Duodenal mucosa (tissue), 2 donors: ENCODE measurements around the gene HSPA9.

Experiments used
- H3K27ac ChIP-seq: one replicate; pipeline ENCODE4 v1.7.0; 2013; ENCODE audit warnings: low read depth, low read length
- H3K27me3 ChIP-seq, 2 donors: one replicate each; pipeline ENCODE4 v1.7.0; 2013; ENCODE audit warnings: low read length in 2 of 2, control low read depth in 1 of 2; ENCODE audit not compliant: insufficient read depth in 2 of 2, control insufficient read depth in 1 of 2
- H3K36me3 ChIP-seq, 2 donors: one replicate each; pipeline ENCODE4 v1.7.0; 2013; ENCODE audit warnings: low read length in 2 of 2, control low read depth in 1 of 2; ENCODE audit not compliant: insufficient read depth in 2 of 2, control insufficient read depth in 1 of 2
- H3K4me1 ChIP-seq, 2 donors: one replicate each; pipeline ENCODE4 v1.7.0; 2013; ENCODE audit warnings: low read length in 2 of 2, control low read depth in 1 of 2; ENCODE audit not compliant: insufficient read depth in 2 of 2, control insufficient read depth in 1 of 2
- H3K4me3 ChIP-seq, 2 donors: one replicate each; pipeline ENCODE4 v1.7.0; 2013; ENCODE audit warnings: low read length in 2 of 2, low read depth in 1 of 2
- H3K9ac ChIP-seq, 2 donors: one replicate each; pipeline ENCODE4 v1.7.0; 2013; ENCODE audit warnings: low read length in 2 of 2, low read depth in 1 of 2
- H3K9me3 ChIP-seq, 2 donors: one replicate each; pipeline ENCODE4 v1.7.0; 2013; ENCODE audit warnings: low read length in 2 of 2, control low read depth in 1 of 2; ENCODE audit not compliant: control insufficient read depth in 1 of 2

The HSPA9 gene

DNA sequence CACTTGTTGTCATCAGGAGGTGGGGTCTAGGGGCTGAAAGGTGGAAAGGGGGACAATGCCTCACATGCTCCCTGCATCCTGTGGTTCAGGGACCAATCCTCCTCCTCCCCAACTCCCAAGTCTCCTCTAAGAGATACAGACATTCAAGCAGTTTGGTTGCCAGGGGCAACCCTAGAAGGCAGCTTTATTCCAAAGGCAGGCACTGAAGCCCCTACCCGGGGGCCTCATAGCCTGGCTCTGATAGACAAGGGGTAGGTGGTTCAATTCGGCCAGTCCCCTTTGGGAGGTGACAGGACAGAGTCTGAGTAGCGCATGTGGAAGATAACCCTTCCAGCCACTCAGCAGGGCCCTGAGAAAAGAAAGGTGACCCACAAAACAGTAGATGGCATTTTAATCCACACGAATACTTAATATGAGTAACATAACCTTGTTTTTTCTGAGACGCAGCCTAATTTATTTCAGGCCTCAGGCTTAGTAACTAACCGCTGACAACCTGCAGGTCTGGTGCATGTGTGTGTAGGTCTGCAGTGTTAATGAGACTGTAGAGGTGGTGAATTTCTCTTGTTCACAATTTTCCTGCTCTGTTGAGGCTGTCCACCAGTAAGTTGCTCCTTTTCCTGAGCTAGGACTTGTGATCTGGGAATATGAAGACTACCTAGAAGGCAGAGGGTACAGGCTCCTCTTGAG is 31.3 kb upstream of the HSPA9 start:
- Histone ChIP-seq H3K27ac (no peak overlapping the region), H3K36me3 (no peaks in the 10 kb centered on the region), H3K9ac (no peak overlapping the region), H3K4me3 (no peak overlapping the region), H3K27me3 (peaks cover 0 to 2% of the 10 kb centered on the region in 2 donors), H3K9me3 (no peaks in the 10 kb centered on the region), H3K4me1 (peaks cover 9 to 10% of the 10 kb centered on the region in 2 donors)

DNA sequence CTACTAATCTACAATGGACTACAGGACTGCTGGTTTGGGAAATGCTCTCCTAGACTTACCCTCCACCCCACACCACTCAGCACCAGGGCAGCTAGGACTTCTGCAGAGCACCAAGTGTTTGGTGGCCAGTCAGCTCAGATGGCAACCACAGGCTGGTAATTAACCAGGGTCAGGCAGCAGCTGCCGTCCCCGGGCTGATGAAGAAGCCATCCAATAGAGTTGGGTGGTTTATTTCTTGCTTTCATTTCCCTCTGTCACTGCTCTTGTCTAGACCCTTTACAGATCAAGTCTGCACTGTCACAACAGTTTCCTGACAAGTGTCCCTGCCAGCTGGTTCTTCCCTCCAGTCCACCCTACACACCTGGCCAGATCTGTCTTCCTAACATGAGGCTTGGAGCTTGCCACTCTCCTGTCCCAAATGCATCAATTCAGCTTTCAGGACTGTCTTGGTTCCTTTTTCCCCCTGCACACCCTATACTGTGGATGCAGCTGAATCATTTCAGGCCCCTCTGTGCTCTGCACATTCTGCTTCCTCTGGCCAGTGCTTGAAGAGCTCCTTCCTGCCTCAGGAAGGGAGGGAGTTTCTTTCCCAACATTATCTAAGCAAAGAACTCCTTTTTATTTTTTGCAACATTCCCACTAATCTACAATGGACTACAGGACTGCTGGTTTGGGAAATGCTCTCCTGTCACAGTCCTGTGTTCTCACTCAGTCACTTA is 30.2 kb upstream of the HSPA9 start:
- Histone ChIP-seq H3K27me3 (no peaks in the 10 kb centered on the region), H3K9ac (no peak overlapping the region), H3K27ac (no peak overlapping the region), H3K9me3 (no peaks in the 10 kb centered on the region), H3K4me3 (no peak overlapping the region), H3K36me3 (no peaks in the 10 kb centered on the region), H3K4me1 (peaks cover 0 to 6% of the 10 kb centered on the region in 2 donors)

DNA sequence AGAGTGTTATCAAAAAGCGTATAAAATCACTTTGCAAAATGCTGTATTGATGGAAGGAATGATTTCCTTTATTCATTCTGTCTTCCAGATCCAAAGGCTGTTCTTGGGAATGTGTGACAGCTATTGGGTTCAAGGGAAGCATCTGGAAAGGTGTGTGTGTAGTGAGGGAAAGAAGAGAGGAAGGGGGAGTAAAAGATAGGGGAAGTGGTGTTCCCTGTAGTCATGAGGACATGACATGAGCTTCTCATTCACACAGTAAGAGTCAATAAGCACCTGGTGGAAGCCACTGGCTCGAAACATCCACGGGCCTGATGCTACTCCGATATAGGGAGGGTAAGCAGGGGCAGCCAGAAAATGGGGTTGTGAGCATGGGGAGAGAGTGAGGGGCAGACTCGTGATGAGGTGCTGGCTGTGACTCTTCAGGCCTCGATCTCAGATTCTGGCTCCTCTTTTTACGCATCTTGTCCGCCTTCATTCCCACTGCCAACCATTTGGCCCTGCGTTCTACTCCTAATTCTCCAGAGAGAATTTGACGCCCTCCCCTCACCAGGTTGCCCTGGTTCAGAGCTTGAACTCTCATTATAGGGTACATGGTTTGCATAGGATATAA is 29.1 kb upstream of the HSPA9 start:
- Histone ChIP-seq H3K9ac (no peak overlapping the region), H3K4me1 (peaks cover 0 to 6% of the 10 kb centered on the region in 2 donors), H3K4me3 (no peak overlapping the region), H3K27ac (no peak overlapping the region), H3K27me3 (no peaks in the 10 kb centered on the region), H3K36me3 (no peaks in the 10 kb centered on the region), H3K9me3 (no peaks in the 10 kb centered on the region)

DNA sequence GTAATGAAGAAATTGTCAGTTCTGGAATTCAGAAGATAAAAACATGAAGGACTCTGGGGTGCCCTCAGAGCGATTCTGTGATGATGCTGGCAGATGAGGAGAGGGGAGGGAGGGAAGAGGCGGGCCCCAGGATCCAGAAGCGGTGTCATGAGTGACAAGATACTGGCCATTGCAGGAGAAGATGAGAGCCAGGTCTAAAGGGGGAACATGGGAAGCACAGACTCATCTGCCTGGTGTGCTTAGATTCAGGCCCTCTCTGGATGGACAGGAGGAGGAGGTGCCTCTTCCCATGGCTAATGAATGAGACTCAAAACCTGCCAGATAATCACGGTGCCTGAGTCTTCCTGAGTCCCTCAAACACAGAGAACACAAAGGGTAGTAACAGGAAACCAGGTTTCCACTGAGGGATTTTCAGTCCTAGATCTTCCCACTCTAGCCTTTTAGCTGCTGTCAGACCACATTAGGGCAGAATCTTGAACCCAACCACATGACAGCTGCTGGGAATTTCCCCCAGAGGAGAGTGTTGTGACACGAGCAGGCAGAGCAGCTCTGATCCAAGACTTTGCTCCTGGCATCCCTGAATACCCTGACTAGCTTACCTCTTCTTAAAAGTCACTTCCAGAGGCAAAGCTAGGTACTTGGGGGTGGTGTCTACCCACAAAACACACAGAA is 28.2 kb upstream of the HSPA9 start:
- Histone ChIP-seq H3K27ac (no peak overlapping the region), H3K36me3 (no peaks in the 10 kb centered on the region), H3K9me3 (no peaks in the 10 kb centered on the region), H3K4me1 (peaks cover 0 to 6% of the 10 kb centered on the region in 2 donors), H3K4me3 (no peak overlapping the region), H3K27me3 (no peaks in the 10 kb centered on the region), H3K9ac (no peak overlapping the region)

DNA sequence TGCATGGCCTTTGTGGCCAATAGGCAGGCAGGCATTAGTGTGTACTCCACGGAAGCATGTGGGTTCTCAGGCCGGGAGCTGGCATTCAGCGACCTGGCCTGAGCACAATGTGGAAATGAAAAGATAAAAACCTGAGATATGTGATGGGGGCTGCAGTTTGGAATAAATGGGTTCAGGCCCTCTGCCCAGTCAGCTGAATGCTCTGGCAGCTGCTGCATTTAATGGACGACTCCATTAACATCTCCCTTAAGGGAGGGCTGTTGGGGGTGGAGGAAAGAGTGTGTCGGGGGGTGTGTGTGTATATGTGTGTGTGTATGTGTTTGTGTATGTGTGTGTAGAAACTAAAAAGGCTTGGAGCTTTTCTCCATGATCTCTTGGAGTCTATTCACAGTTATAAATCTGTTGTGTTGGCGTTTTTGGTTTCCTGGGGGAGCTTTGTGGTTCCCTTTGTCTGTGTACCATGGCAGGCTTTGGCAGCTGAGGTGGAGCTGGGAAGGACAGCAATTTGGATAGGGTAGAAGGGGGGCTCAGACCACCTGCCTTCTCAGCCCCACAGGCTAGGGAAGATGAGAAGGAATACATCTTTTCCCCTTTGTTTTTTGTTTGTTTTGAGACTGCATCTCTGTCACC is 27.3 kb upstream of the HSPA9 start:
- Histone ChIP-seq H3K27ac (no peak overlapping the region), H3K9me3 (no peaks in the 10 kb centered on the region), H3K27me3 (no peaks in the 10 kb centered on the region), H3K9ac (no peak overlapping the region), H3K4me3 (no peak overlapping the region), H3K36me3 (no peaks in the 10 kb centered on the region), H3K4me1 (peaks cover 4 to 6% of the 10 kb centered on the region in 2 donors)

DNA sequence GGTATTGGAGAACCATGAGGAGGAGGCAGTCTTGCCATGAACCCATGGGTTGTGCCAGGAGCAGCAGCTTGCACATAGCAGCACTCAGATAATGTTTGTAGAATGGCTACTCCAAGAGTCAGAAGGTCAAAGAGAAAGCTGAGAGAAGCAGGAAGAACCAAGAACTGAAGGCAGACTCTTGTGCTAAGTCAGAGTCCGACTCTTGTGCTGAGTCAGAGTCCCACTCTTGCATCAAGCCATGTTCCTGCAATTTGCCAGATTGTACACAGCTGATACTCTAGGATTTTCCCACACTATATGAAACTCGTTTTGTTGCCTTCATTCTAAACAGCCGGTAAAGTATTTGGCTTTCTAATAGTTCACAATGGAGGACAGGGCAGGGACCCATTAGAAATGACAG is 26.2 kb upstream of the HSPA9 start:
- no peak overlapping the region for H3K4me3 ChIP-seq
- no peaks in the 10 kb centered on the region for H3K36me3 ChIP-seq
- H3K27me3 ChIP-seq = no peaks in the 10 kb centered on the region
- no peaks in the 10 kb centered on the region for H3K9me3 ChIP-seq
- H3K9ac ChIP-seq = no peak overlapping the region
- H3K27ac ChIP-seq = no peak overlapping the region
- peaks cover 6% of the 10 kb centered on the region in 2 donors for H3K4me1 ChIP-seq

DNA sequence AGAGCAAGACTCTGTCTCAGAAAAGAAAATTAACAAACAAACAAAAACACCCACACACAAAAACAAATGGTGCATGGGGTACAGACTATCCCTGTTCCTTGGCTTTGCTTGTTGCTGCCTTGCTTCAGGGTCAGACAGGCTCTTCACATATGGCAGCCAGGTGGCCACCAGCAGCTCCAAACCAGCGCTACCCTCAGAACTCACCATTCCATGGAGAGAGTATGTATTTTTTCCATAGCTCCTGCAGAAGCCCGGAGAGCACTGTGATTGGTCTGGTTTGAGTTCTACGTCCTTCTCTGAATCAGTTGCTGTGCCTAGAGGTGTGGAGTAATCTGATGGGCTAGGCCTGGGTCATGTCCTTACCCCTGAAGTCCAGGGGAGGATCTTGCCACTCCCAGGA is 25.2 kb upstream of the HSPA9 start:
- H3K27me3 ChIP-seq = no peaks in the 10 kb centered on the region
- H3K9me3 ChIP-seq = no peaks in the 10 kb centered on the region
- no peak overlapping the region for H3K4me3 ChIP-seq
- H3K9ac ChIP-seq = no peak overlapping the region
- H3K36me3 ChIP-seq = no peaks in the 10 kb centered on the region
- H3K4me1 ChIP-seq = peaks cover 3 to 6% of the 10 kb centered on the region in 2 donors
- H3K27ac ChIP-seq = no peak overlapping the region

DNA sequence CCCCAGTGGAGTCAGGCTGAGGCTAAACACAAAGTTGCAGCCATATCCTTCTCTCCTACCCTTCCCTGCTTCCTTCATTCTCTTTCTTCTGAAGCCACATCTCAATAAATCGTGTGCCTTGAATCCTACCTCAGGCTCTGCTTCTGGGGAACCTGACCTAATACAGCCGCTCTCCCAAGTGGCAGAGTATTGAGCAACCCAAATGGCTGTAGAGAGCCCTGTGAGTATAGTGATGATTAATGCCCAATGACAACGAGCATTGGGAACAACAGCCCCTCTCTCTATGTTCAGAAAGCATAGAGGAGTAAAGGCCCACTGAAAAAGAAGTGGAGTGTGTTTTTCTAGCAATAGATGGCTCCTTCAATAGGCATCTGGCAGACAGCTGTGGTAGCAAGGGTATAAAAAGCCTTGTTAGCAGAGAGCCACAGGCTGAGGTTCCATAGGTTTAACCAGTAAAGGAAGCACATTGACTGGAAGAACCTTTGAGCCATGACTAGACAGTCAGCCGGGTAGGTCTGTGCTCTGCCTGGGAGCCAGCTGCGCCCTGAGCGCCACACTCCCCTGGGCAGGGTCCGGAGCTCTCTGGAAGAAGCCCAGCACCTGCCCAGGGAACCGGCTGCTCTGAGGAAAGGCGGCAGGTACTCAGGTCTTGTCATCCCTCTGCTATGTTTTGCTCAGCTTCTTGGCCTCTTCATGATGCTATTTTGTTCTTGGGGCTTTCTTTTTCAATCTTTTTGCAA is 22.6 kb upstream of the HSPA9 start:
- Histone ChIP-seq H3K27me3 (no peaks in the 10 kb centered on the region), H3K4me3 (no peak overlapping the region), H3K27ac (no peak overlapping the region), H3K4me1 (peaks cover 0 to 6% of the 10 kb centered on the region in 2 donors), H3K9ac (no peak overlapping the region), H3K36me3 (no peaks in the 10 kb centered on the region), H3K9me3 (no peaks in the 10 kb centered on the region)

DNA sequence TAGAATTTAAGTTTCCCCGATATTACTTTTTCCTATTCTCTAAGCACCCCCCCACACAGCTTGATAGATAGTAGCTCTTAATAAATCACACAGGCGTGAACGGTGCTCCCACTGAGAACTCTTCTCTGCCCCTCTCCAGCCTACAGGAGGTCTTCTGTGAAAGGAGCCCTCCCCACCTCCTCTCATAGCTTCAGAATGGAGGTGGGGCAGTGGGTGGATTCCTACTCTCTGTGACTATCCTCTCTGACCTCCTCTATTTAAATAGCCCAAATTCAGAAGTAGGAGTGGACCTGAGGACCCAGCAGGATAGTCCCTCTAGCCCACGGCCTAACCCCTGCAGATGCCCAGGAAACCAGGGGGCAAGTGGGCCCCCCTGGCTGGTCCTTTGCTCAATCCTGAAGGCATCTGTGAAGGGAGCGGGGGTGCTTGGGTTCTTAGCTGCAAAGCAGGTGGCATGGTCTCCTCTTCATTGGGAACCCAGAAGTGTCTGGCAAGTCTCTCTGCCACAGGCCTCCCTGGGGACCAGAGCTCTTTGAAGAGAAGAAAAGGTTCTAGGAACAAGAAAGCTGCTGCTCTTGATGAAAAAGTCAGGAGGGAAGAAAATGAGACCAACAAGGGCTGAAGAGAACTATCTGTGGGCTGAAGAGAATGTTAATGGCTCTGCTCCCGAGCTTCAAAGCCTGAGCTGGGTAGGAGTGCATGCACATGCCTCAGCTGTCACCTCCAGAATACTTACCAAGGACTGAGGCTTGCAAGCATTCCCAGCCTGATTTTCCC is 21.1 kb upstream of the HSPA9 start:
- H3K4me1 ChIP-seq = peaks cover 0 to 6% of the 10 kb centered on the region in 2 donors
- no peak overlapping the region for H3K4me3 ChIP-seq
- no peaks in the 10 kb centered on the region for H3K9me3 ChIP-seq
- no peak overlapping the region for H3K9ac ChIP-seq
- H3K36me3 ChIP-seq = no peaks in the 10 kb centered on the region
- H3K27ac ChIP-seq = no peak overlapping the region
- H3K27me3 ChIP-seq = no peaks in the 10 kb centered on the region
